Adrenal gland (tissue), 5 donors: ENCODE results near the gene HEG1.

ENCODE experiments used
- POLR2A ChIP-seq, 2 donors: fragments of 450-650 bp; IDR thresholded peaks; one replicate each; pipeline ENCODE4 v1.6.1; 2017; ENCODE audit warnings: antibody characterized with exemption in 2 of 2, mild to moderate bottlenecking in 2 of 2, moderate library complexity in 1 of 2
- TF ChIP-seq, protein P1 (sequence below), 6 experiments: fragments of 450-650 bp in 4 of 6; fragments of 200-600 bp in 2 of 6; sonication (generic) in 1 of 6; IDR thresholded peaks; 1 replicate in 5 of 6; 2 replicates in 1 of 6; pipeline versions ENCODE4 v1.5.1 to v1.8.0; 2016 to 2021; ENCODE audit warnings: antibody characterized with exemption in 6 of 6, mild to moderate bottlenecking in 2 of 6, moderate library complexity in 1 of 6
- donor health status: DM: no; HTN: no; CAD: no.

- TF ChIP-seq, protein P1, sequence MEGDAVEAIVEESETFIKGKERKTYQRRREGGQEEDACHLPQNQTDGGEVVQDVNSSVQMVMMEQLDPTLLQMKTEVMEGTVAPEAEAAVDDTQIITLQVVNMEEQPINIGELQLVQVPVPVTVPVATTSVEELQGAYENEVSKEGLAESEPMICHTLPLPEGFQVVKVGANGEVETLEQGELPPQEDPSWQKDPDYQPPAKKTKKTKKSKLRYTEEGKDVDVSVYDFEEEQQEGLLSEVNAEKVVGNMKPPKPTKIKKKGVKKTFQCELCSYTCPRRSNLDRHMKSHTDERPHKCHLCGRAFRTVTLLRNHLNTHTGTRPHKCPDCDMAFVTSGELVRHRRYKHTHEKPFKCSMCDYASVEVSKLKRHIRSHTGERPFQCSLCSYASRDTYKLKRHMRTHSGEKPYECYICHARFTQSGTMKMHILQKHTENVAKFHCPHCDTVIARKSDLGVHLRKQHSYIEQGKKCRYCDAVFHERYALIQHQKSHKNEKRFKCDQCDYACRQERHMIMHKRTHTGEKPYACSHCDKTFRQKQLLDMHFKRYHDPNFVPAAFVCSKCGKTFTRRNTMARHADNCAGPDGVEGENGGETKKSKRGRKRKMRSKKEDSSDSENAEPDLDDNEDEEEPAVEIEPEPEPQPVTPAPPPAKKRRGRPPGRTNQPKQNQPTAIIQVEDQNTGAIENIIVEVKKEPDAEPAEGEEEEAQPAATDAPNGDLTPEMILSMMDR (IDR thresholded peaks at IDR 0.05) = no peak
- TF ChIP-seq POLR2A (IDR thresholded peaks at IDR 0.05) = no peak
Measured at GRCh38 chr3:125077864-125078263, 22.1 kb upstream of the HEG1 start.
